Epithelial cell of esophagus (primary cell): Measurements from ENCODE around the gene MALL.

Experiments
- DNase-seq: peaks from one replicate; pipeline ENCODE4 v3.0.0; 2010; ENCODE audit warnings: low read depth
- H3K4me3 ChIP-seq: 2 replicates; pipeline ENCODE4 v1.5.1; 2011; ENCODE audit warnings: mild to moderate bottlenecking, low read length, control low read depth
- CTCF ChIP-seq: IDR thresholded peaks from 2 replicates; pipeline ENCODE4 v1.5.1; 2011; ENCODE audit warnings: low read depth, mild to moderate bottlenecking, low read length, control low read depth, inconsistent platforms; ENCODE audit not compliant: insufficient read depth; ENCODE audit errors: missing control alignments

The MALL gene

GRCh38 chr2:110126906-110127305 is 11.3 kb upstream of the MALL start:
- DNase-seq = no peak
- no peak for TF ChIP-seq CTCF
- no peak overlapping the region for H3K4me3 ChIP-seq

- TF ChIP-seq CTCF = no peak
- H3K4me3 ChIP-seq = no peak overlapping the region
- peak; percentile 67 for DNase-seq
These were observed 10.6 kb upstream of the MALL start for GRCh38 chr2:110126086-110126773.

- no peak overlapping the region for H3K4me3 ChIP-seq
- peak; percentile 73 for DNase-seq
- no peak for TF ChIP-seq CTCF
These were observed 9.5 kb upstream of the MALL start for GRCh38 chr2:110124939-110125691.

GRCh38 chr2:110124038-110124825 is 8.6 kb upstream of the MALL start:
- TF ChIP-seq CTCF = no peak
- H3K4me3 ChIP-seq = no peak overlapping the region
- no peak for DNase-seq

- no peak for DNase-seq
- no peak overlapping the region for H3K4me3 ChIP-seq
- no peak for TF ChIP-seq CTCF
These were observed 6.0 kb upstream of the MALL start for GRCh38 chr2:110121592-110121991.

GRCh38 chr2:110121052-110121334 is 5.4 kb upstream of the MALL start:
- no peak for TF ChIP-seq CTCF
- no peak for DNase-seq
- no peak overlapping the region for H3K4me3 ChIP-seq
